ENCODE results near the gene SALL4.
"Not testable (repeated sequence)": the region's sequence is repeated elsewhere in the genome, so short reads cannot be mapped to it uniquely, and the experiment has no call there.

The SALL4 gene

DNA sequence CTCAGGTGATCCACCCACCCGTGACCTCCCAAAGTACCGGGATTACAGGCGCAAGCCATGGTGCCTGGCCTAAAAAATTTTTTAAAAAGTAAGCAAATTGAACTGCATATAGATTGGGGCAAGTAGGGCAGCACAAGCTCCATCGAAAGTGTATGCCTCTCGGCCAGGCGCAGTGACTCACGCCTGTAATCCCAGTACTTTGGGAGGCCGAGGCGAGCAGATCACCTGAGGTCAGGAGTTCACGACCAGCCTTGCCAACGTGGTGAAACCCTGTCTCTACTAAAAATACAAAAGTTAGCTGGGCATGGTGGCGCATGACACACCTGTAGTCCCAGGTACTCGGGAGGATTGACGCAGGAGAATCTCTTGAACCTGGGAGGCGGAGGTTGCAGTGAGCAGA is 64.1 kb downstream of the SALL4 start:
- DNase-seq (ENCODE audit: low read depth, low spot score), result not testable (repeated sequence)

GRCh38 chr20:51736947-51737346 is 65.4 kb downstream of the SALL4 start:
- no peak for DNase-seq (ENCODE audit: low read depth, low spot score)

DNA sequence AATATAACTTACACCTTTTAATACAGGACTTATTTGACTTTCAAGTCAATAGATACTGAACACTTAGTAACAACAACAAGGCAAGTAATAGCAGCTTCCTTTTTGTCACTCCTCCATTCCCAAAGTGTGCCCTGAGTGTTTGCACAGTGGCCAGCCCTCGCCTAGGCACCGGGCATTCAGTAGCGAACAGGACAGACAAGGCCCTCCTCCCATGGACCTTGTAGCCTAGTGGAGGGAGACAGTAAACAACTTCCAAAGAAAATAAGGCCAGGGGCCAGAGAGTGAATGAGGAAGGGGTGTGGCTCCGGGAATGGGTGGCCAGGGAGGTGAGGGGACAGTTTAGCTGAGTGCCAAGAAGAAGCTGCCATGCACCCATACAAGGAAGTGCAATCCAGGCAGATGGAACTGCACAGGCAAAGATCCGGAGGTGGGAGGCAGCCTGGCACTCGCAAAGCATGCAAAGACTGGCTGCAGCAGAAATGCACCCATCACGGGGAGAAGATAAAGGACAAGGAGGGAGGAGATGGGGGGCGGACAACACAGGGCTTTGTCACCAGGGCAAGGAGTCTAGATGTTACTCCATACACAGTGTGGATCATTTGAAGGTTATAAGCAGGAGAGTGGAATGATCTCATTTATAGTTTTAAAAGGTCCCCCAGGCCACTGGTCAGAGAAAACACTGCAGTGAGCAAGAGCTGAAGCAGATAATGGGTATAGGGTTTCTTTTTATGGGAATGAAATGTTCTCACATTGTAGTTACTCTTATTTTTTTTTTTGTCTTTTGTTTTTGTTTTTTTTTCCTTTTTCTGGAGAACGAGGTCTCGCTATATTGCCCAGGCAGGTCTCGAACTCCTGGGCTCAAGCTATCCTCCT is 66.4 kb downstream of the SALL4 start:
- no peak for DNase-seq (ENCODE audit: low read depth, low spot score)

- DNase-seq (ENCODE audit: low read depth, low spot score), result no peak
These were observed 67.2 kb downstream of the SALL4 start for GRCh38 chr20:51734876-51735720.

DNA sequence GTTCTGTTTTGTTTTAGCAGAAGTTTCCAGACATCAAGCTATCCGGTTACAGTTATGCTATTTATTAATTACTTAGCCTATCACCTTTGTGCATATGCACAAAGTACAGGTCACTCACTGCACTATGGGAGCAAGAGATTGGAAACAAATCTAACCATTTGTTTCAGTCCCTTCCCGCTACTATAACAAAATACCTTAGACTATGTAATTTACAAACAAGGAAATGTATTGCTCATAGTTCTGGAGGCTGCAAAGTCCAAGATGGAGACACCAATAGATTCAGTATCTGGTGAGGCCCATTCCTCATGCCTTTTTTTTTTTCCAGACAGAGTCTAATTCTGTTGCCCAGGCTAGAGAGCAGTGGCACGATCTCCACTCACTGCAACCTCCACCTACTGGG is 69.3 kb downstream of the SALL4 start:
- DNase-seq (ENCODE audit: low read depth, low spot score), result no peak
